GM21528 (cell line): ENCODE data around the gene PPIE.
A peak's percentile ranks its signal among the peaks of the same experiment; 100 is the strongest.

ENCODE experiments used
- ATAC-seq: cut with Tn5 transposase; IDR thresholded peaks from one replicate; pipeline ENCODE4 v1.9.1; 2021; ENCODE audit warnings: mild to moderate bottlenecking, moderate library complexity; ENCODE audit not compliant: unreplicated experiment, low FRiP score

The PPIE gene

DNA sequence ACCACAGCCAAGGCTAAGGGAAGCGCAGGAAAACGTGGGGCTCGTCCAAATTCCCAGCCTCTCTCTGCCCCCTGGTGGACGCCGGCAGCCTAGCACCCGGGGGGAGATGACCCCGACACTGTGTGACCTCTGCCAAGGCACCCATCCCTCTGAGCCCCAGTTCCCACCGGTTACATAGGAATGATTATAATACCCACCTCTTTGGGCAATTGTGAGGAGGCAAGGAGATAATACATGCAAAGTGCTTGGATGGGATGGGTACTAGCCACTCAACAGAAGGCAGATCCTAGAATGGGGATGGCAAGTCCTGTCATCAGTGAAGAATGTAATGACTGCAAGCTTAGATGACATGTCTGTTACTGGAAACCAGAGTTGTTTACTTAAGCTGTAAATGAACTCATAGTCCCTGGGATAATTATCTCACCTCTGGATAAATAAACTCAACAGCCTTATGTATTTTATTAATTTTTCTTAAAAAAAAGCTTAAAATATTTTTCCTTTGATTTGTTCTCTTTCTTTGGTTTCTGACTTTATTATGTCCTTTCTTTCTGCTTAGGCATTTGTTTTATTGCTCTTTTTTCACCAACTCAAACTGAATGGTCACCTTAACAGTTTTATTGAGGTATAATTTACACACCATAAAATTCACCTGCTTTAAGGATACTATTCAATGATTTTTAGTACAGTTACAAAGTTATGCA is 61.2 kb downstream of the PPIE start:
- ATAC-seq, result peak; percentile 64

- no peak for ATAC-seq
These were observed 61.8 kb downstream of the PPIE start for GRCh38 chr1:39800471-39800835.

GRCh38 chr1:39802496-39803260 is 64.0 kb downstream of the PPIE start:
- no peak for ATAC-seq

DNA sequence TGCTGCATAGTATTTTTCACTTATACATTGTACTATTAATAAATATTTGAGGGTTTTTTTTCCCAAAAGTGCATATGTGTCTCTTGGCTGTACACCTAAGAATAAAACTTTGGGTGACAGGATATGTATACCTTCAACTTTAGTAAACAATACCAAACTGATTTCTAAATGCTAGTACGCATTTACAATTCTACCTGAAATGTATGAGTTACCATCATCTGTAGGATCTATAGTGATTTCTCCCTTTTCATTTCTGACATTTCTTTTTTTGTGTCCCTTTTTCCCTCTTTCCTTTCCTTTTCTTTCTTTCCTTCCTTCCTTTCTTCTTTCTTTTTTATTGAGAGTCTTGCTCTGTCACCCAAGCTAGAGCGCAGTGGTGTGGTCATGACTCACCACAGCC is 66.7 kb downstream of the PPIE start:
- ATAC-seq, result no peak

- no peak for ATAC-seq
These were observed 70.3 kb downstream of the PPIE start for GRCh38 chr1:39808784-39809517.

- ATAC-seq, result no peak
These were observed 74.2 kb downstream of the PPIE start for GRCh38 chr1:39812913-39813312.
